Germinal center (tissue), 1 donor: ENCODE data around the gene GGTA1.
"Not testable (repeated sequence)": the region's sequence is repeated elsewhere in the genome, so short reads cannot be mapped to it uniquely, and the experiment has no call there.

ENCODE experiments used
- DNase-seq: peaks from one replicate; pipeline ENCODE4 v3.0.0; 2012; ENCODE audit warnings: mixed read lengths, low spot score

Gene GGTA1

DNA sequence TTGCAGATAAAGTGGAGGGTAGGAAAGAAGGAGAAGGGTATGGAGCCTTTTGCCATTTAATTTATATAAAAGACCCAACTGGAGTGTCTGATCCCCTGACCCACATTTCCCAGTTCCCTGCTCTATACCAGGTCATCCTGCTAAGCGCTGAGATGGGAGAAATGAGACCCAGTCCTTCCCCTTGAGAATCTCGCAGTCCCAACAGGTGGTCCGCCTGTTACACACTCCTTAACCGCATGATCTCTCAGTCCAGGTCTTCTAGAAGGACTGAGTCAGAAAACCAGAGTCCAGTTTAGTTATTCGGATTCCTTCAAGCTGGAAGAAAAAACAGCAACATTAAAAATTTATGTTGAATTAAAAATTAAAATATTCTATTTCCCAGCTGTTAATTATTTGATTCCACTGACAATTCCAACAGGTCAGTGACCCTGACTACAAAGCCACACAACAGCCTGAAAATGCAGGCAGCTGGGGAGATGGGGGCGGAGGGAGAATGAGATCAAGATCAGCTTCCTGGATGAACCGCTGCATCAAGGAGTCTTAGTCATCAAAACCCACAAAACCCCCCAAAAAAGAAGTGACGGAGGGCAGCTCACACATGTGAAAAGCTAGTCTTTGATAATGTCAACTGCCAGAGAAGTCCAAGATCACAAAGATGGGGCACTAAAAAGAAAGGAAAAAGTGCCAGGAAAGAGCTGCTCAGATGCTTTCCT, 44.0 kb downstream of the GGTA1 start:
- DNase-seq, result no peak

DNA sequence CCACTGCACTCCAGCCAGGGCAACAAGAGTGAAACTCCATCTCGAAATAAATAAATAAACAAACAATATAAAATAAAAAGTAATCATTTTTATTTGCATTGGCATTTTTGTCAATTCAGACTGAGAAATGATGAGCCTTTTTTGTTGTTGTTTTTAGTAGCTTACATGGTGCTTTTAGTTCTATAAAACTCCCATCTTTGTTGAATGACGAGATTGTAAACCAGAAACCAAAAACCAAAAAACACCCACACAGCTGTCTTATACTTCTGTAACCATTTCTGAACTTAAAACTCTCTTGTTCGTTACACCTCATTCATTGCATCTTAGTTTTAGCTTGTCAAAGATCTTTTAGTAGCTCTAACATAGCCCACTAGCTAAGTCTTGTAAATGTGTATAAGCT, 44.7 kb downstream of the GGTA1 start:
- DNase-seq, result no peak

DNA sequence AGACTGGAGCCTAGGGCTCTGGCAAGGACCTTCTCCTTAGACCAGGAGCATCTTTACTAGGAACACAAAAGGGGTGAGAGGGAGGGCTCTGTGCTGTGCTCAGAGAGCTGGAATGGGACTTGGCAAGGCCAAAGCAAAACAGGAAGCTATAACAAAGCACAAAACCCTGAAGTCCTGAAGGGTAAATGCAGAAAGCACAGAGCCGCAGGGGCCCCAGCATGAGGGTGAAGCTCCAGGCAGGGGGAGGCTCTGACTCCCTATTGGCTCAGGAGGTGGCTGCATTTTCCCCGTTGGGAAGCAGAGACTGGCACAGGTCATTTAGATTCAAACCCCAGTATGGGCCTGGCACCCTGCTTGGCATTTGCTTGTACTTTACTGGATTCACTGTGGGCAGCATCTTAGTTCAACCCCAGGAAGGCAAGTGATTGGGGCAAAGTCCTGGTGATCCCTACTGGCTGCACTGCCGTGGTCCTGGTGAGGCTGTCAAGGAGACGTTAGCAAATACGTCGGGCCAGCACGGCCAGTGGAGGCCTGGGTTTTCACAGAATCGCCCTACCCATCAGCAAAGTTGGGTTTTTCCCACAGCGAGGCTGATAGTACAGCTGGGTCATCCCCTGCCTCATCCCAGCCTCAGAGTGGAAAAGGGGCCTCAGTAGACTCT, 46.3 kb downstream of the GGTA1 start:
- DNase-seq, result no peak

DNA sequence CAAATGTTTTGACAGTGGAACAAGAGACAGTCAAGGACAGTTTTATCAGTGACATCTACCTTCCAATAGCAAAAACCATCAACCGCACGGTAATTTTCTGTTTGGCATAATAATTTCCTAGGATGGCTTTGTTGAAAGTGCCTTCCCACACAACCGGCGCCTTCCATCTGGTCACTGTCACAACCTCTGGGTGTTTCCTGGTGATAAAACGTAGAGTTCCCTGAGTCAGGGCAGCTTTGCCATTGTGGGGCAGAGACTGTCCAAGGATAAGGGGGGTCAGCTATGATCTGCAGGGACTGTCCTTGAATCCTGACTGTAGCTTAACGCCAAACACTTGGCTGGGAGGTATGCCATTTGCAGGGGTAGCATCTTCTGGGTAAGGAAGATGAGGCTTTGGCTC, 47.6 kb downstream of the GGTA1 start:
- DNase-seq, result no peak

DNA sequence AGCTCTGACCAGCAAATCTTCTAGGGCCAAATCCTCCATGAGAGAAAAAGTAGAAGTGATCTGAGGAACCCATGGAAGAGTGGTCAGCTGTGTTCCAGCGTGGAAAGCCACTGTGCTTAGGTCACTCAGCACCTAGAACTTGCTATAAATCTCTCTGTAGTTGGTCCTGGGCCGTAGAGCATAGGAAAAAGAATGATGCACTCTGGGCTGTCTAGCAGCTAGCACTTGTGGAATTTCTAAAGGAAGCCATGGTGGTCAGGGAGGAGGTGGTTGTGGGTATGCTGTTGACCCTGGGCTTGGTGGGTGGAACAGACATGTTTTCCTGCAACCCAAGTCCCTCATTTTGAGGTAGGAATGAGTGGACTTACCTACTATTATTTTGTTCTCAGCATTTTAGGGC, 48.1 kb downstream of the GGTA1 start:
- DNase-seq, result no peak

DNA sequence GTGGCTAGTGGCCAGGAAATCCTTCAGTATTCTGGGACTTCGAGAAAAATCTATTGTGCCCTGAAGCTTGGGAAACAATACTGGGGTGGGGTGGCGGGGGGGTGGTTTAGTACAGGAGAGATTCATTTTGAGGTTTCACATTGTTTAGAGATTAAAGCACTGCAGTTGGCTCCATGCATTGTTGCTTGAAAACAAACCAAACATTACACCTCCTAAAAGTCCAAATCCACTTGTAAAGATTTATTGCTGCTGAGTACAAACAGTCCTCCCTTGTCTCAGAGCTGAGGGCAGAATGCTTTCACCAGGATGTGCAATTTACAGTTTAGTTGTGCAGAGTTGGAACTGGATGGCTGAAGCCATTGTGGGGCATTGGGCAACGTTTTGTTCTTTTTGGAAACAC, 49.4 kb downstream of the GGTA1 start:
- no peak for DNase-seq

DNA sequence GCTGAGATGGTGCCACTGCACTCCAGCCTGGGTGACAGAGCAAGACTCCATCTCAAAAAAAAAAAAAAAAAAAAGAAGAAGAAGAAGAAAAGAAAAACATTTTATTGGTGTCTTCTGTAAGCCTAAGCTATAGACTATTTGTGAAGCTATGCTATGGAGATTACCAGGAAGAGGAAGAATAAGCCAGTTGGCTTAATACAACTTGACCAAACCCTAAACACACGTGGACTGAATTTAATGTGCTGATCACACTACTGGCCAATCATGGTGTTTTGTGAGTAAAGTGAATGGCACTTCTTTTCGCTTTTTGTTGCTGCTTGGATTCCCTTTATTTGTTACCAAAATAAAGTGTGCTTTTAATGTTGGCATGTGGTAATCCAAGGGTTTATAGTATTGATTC, 49.9 kb downstream of the GGTA1 start:
- no peak for DNase-seq

DNA sequence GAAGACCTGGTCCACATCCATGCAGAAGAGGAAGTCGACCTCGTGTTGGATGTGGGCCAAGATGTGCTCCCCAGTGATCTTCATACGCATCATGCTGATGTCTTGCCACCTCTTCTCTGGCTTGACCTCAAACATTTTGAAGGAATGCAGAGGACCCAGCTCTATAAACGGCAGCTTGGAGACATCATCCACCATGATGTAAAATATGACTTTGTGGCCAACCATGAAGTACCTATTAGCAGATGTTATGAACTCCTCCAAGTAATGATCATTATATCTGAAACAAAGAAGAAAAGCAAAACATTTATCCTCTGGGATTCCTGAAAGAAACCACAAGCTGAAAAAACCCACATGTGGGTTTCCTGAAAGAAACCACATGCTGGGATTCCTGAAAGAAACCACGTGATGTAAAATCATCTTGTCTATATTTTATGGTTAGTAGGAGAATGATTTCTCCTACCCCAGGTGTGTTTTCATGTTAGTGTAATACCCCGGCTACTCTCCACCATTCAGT, 52.3 kb downstream of the GGTA1 start:
- DNase-seq, result no peak

DNA sequence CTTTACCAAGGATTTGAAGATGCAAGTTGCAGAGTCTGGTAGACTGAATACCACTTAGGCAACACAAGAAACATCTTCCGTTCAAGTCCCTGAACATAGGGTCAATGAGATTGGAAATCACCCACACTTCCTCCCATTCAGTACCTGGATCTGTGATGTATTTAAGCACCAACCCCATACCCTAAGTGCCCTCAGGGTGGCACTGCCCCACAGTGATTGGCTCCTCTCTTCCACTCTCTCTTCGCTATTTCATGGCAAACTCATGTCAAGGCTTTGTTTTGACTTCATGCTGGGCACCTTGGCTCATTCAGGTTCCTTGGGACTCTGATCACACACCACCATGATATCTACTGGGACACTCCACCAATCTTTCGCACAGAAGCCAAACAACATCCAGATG, 53.7 kb downstream of the GGTA1 start:
- no peak for DNase-seq

DNA sequence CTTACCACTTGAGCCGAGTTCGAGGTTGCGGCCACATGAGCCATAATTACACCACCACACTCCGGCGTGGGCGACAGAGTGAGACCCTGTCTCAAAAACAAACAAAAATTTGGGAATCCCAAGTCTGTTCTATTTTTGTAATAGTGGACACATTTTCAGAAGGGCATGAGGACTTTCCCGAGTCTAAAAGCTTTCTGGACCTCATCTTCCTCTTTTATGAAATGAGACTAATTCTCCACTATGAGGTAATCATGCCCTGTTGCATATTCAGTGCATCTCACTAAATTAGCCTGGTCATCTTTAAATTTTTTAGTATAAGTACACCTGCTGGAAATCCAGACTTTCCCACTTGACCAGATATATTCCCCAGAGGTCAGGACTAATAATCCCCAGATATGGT, 55.7 kb downstream of the GGTA1 start:
- no peak for DNase-seq

DNA sequence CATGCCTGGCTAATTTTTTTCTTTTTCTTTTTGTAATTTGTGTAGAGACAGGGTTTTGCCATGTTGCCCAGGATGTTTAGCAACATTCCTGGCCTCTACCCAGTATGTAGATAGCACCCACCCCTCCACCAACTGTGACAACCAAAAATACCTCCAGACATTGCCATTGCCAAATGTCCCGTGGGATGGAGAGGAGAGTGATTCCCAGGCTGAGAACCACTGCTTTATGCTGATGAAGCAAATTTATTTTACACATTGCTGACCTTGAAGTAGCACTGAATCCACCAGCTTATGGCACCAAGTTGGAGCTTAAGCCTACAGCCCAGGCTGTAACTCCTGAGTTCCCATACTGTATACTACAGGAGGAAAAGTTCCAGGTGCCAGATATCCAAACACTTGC, 58.5 kb downstream of the GGTA1 start:
- no peak for DNase-seq

DNA sequence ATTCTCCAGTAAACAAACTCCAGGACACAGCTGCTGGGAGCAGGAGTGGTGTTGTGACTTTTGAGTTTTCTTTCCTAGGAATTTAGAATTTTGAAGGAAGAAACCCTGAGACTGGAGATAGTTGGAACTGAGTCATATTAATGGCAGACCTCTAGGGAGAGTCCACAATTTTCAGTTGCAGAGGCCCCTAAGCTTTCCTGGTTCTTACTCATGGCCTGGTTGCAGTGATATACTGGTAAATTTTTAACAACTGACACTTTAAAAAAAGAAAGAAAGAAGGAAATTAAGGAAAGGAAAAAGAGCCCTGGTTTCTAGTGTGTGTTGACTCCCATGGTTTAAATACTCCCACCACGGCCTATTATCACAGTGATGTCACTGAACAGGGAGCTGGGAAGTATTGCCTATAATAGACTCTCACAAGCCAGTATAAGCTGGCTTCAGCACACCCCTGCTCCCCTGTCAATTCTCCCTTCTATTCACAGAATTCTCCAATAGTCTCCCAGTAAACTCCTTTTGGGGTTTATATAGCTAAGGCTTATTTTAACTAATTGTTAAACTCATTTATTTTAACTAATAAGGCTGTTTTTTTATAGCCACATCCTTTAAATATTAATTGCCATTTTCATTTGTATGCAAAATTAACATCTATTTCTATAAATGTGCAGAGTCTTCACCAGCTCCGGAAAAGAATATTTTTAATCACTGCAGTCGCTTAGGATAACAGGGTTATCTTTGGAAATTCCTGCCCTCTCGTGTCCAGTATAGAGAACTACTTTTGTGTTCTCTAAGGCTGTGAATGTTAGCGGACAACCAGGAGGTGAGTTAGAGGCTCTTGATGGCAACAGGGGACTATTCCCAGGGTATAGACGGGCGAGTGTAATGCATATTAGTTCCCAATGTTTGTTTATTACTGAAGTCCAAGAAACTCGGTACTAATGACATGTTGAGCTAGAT, 59.7 kb downstream of the GGTA1 start:
- DNase-seq, result no peak

DNA sequence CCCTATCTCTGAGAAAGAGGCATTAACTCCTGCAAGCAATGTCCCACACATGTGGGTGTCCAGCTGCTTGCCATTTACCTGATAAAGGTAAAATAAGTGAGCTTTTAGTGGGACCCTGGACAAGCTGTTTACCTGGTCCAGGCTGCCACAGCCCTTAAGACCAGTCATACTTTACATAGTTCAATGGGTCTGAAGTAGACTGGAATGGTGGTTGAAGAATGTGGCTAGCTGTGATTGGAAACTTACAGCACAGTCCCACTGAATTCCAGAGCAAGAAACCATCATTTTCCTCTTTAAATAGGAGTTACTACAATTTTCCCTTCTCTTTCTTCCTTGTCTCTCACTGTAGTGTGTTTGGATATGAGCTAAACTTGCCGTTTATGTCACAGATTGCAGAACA, 60.6 kb downstream of the GGTA1 start:
- no peak for DNase-seq

DNA sequence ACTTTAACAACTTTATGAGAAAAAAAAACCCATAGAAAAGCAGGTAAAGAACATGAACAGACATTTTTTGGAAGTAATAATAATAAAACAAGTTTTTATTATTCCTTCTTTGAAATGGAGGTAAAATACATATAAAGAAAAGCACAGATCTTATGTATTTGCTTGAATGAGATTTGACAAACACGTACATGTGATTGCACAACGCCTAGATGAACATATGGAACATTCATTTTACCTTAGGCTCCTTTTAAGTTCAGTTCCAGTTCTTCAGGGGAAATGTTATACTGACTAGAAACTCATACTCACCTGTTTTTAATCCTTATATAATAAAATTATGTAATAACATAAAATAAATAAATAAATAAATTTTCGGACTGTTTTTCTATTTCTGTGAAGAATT, 61.8 kb downstream of the GGTA1 start:
- DNase-seq, result no peak

DNA sequence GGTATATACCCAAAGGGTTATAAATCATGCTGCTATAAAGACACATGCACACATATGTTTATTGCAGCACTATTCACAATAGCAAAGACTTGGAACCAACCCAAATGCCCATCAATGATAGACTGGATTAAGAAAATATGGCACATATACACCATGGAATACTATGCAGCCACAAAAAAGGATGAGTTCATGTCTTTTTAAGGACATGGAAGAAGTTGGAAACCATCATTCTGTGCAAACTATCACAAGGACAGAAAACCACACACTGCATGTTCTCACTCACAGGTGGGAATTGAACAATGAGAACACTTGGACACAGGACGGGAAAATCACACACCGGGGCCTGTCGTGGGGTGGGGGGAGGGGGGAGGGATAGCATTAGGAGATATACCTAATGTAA, 62.6 kb downstream of the GGTA1 start:
- not testable (repeated sequence) for DNase-seq

DNA sequence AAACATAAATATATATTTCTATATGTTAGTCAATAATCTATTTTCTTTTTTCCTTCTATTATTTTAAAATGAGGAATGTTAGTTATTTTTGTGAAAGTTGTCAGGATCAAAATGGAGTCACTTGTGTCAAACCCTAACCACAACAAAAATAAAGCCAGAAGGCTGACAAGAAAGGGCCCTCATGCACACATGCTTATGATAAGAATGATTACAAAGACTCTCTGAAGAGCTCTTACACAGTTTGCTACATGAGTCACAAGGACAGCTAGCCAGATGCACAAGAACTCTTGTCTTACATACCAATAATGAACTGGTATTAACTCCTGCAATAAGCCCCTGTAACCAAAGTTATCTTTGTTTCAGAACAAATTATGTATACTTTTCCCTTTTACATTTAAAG, 64.7 kb downstream of the GGTA1 start:
- DNase-seq, result no peak

DNA sequence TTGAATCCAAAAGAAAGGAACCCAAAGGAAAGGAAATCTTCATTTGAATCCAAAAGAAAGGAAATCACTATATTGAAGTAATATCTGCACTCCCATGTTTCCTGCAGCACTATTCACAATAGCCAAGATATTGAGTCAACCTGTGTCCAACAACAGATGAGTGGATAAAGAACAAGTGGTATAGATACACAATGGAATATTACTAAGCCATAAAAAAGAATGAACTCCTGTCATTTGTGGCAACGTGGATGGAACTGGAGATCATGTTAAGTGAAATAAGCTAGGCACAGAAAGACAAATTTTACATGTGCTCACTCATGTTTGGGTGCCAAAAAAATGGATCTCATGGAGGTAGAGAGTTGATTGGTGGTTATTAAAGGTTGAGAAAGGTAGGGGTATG, 71.7 kb downstream of the GGTA1 start:
- DNase-seq, result no peak

DNA sequence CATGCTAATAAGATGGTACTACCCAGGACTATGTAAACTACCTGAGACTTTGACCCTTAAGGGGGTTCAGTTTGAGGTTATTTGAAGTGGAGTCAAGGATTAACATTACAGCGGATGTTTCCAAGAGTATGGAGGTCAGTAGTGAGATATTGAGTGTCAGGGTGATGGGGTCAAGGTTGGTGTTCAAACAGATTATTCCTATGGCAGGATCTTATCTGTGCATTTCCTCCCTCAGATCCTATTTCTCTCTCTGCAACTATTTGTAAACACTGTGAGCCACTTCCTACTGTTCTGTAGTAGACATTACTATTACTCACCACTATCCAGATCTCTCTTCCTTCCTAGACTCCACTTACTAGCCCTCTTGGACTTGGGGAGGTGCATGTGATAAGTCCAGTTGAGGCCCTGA, 75.6 kb downstream of the GGTA1 start:
- no peak for DNase-seq

DNA sequence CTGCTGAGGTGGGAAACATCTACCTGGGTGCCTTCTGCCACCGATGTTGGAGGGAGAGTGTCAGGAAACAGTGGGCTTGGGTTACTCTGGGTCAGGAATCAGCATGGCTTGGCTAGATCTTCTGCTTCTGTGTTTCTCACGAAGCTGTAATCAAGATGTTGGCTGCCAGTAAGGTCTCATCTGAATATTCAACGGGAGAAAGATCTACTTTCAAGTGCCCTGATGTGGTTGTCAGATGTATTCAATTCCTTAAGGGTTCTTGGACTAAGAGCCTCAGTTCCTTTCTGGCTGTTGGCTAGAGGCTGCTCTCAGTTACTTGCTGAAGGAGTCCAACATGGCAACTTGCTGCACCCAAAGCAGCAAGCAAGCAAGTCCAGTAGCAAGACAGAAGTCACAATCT, 87.7 kb downstream of the GGTA1 start:
- DNase-seq, result no peak

DNA sequence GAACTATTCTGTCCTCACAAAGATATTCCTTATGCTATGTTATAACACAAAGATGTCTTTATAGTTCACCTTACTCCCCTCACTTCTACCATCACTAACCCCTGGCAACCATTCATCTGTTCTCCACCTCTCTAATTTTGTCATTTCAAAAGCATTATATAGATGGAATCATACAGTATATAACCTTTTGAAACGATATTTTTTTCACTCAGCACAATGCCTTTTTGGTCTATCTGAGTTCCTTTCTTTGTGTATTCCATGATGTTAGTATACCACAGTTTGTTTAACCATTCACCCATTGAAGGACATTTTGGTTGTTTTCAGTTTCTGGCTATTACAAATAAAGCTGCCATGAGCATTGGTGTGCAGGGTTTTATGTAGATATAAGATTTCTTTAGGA, 93.7 kb downstream of the GGTA1 start:
- DNase-seq, result no peak
